Activated CD4-positive, alpha-beta T cell treated with anti-CD3 and anti-CD28 coated beads for 1 hour (primary cell): ENCODE data around the gene CRADD.
"Not testable (repeated sequence)": the region's sequence is repeated elsewhere in the genome, so short reads cannot be mapped to it uniquely, and the experiment has no call there.

Experiments
- DNase-seq: peaks from one replicate; pipeline ENCODE4 v3.0.0-alpha.2; 2020

Gene CRADD

DNA sequence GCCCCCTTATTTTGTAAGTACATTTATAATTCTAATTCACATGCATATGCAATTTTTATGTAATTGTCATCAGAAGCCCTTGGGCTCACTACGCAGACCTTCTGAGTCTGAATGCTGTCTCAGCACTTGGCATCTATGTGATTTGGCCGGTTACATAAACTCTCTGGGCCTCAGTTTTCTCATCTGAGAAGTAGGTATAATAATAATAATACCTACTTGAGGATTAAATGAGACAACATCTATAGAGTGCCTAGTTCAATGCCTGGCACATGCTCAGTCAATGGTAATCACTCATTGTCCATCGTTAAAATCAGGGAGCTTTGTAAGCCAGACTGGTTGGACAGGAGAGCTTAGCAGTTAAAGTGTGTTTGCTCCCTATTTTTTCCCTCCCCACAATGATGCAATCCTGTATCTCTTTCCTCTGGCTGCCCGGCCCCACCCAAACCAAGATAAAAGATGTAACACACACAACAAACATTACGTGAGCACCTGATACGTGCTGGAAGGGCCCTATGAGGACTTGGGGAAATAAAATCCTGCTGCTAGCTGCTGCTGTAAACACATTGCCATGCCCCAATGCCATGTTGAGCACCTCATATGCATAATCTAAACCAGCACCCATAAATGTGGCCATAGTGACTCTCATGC lies 235.0 kb downstream of the CRADD start:
- no peak for DNase-seq

DNA sequence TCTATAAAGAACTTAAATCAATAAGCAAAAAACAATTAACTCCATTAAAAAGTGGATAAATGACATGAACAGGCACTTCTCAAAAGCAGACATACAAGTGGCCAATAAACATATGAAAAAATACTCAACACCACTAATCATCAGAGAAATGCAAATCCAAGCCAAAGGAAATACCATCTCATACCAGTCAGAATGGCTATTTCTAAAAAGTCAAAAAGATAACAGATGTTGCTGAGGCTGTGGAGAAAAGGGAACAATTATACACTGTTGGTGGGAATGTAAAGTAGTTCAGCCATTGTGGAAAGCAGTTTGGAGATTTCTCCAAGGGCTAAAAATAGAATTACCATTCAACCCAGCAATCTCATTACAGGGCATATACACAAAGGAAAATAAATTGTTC lies 236.7 kb downstream of the CRADD start:
- no peak for DNase-seq

DNA sequence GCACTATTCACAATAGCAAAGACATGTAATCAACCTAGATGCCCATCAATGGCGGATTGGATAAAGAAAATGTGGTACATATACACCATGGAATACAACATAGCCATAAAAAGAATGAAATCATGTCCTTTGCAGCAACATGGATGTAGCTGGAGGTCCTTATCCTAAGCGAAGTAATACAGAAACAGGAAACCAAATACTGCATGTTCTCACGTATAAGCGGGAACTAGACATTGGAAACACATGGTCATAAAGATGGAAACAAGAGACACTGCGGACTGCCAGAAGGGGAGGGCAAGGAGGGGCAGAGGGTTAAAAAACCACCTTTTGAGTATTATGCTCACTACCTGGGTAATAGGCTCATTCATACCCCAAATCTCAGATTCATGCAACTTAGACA lies 237.1 kb downstream of the CRADD start:
- DNase-seq = no peak

DNA sequence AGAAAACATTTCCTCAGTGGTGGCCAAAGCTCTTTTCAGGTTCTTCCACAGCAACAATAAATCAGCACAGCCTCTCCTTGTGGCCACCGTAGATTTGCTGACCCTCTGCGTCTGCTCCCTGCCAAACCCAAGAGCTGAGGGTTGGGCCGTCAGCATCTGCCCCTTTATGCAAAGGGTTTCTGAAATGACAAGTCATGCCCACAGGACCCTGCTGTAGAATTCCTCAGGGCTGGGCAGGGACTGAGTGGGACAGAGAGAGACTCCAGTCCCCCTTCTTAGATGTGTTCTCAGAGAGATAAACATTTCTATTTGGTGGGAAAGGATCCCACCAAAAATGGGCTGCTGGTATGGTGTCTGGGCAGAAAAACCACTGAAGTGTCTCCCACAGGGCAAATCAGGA lies 238.2 kb downstream of the CRADD start:
- no peak for DNase-seq

DNA sequence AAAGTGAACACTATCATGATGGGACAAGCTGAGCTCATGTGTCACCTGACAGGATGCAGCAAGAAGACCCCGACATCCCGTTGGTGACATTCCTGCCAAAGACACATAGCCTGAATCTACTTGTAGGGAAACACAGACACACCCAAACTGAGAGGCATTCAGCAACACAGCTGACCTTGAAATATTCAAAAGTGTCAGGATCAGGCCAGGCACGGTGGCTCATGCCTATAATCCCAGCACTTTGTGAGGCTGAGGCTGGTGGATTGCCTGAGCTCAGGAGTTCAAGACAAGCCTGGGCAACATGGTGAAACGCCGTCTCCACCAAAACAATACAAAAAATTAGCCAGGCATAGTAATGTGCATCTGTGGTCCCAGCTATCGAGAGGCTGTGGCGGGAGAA lies 239.2 kb downstream of the CRADD start:
- DNase-seq = no peak

DNA sequence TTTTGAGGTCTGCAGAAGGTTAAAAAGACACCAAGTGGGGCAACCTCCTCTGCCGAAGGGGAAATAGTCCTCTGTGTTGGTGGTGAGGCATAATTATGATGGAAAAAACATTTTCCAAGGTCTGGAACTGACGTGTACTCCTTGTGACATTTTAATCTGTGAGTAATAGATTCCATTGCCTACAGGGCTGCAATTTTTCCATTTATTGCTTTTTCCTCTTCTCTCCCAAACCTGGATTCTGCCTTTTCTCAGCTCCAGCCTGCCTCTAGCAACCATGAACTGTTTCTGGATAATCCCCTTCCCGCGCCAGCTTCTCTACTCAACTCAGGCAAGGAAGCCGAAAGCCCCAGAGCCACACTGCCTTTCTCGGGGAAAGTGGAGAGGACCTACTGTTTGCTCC lies 241.1 kb downstream of the CRADD start:
- no peak for DNase-seq

DNA sequence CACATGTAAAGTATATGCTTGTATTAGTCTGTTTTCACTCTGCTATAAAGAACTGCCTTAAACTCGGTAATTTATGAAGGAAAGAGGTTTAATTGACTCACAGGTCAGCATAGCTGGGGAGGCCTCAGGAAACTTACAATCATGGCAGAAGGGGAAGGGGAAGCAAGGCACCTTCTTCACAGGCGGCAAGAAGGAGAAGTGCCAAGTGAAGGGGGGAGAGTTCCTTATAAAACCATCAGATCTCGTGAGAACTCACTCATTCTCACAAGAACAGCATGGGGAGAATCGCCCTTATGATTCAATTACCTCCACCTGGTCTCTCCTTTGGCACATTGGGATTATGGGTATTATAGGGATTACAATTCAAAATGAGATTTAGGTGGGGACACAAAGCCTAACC lies 241.7 kb downstream of the CRADD start:
- no peak for DNase-seq

DNA sequence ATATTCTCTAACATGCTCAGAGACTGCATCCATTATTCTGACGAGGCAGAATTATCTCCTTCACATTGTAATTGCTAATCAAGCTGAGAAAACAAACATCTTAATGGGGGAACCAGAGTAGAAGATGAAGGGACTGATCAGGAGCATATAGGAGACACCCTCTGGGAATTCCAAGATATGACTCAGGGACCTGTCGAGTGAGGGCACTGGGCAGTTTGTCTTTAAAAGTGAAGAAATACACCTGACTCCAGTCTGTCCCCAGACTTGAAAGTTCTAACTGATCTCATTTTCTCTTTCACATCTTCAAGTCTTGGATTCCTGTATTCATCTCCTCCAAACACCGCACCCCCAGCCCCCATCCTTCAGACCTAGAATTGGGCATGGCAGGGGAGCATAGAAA lies 244.3 kb downstream of the CRADD start:
- DNase-seq = no peak

DNA sequence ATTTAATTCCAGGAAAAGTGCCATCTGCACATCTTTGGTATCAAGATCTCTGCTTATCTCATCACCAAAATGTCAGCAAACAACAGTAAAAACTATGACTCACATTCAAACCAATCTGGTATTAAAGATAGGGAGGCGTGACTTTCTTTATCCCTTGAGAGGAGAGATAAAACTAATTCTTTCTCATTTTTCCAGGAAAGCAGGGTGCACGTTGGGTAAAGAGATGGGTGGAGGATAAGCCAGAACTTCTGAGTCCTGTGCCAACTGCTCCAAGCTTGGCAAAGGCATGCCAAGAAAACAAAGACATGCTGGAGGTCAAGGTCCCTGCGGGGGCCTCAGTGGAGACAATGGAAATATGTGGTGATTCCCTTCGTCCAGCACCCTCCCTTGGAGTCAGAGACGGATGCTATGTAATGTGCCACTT lies 245.4 kb downstream of the CRADD start:
- no peak for DNase-seq

DNA sequence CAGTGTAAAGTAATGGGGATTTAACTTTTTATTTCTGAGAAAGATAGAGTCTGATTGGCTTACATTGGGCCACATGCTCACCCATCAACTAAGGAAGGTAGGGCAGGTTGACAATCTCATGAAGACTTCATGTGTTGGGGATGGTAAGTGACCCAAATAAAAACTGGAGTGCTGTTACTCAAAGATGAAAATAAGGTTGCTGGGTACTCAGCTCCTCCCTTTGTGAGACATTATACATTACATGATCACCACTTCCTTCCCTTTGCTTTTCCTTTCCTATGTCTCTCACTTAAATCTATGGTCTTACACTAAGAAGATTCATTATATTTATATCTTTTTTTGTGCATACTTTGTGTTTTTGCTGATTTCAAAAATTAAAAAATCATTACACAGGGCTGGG lies 247.2 kb downstream of the CRADD start:
- DNase-seq = no peak

DNA sequence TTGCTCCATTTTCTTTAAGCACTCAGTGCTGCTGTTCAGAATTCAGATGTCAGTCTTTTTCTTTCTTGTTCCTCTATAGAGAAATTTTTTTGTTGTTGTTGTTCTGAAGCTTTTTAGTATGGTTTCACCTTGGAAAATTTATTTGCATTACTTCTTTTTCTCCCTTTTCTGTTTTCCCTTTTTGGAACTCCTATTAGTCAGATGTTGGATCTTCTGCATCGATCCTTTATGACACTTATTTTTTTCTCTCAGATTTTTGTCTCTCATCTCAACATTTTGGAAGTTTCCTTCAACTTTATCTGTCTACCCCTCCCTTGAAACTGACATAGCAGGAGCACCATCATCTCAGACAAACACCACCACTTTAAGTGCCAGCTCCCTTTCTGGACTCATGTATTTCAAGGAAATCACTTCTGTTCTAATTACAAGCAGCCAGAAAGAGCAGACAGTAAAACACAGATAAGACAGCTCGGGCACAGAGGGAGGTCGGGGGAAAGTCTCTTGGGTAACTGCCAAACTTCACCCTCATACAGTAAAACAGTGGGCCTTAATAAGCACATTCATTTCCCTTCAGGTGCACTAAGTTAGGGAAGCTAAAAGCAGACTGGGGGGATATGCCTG lies 248.5 kb downstream of the CRADD start:
- no peak for DNase-seq

DNA sequence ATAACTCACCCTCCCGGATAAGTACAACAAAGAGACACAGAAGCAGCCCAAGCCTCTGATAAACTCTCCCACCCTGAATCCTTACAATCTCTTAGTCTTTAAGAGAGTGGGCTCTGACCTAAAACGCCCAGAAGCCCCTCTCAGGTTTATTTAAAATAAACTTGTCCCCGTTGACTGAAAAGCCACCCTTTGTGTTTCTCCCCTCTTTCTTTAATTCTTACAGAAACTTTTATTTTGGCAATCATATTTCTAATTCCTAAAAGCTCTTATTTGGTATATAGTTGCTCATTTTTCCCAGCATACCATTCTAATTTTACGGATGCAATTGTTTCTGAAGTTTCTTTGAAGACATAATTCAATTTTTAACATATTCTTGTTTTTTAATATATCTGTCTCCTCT lies 249.1 kb downstream of the CRADD start:
- no peak for DNase-seq

DNA sequence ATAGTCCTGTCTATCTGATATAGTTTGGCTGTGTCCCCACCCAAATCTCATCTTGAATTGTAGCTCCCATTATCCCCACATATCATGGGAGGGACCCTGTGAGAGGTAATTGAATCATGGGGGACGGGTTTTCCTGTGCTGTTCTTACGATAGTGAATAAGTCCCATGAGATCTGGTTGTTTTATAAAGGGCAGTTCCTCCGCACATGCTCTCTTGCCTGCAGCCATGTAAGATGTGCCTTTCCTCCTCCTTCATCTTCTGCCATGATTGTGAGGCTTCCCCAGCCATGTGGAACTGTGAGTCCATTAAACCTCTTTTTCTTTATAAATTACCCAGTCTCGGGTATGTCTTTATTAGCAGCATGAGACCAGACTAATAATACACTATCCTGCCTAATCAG lies 251.9 kb downstream of the CRADD start:
- DNase-seq = not testable (repeated sequence)

DNA sequence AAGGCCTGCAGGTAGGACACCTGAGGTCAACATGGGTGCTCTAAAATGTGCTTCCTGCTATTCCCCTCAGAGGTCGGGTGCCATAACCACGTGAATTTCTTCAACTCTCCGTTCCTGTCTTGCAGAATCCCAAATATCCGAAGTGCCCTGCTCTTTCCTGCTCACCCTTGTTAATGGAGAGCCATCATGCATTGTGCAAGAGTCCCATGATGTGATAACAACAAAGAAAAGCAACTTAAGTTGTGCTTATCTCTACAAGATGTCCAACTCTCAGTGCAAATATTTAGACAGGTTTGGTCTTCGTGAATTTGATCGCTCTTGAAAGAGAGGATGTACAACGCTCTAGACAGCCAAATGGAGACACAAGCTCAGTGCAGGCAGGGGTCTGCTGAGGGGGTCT lies 260.6 kb downstream of the CRADD start:
- no peak for DNase-seq

DNA sequence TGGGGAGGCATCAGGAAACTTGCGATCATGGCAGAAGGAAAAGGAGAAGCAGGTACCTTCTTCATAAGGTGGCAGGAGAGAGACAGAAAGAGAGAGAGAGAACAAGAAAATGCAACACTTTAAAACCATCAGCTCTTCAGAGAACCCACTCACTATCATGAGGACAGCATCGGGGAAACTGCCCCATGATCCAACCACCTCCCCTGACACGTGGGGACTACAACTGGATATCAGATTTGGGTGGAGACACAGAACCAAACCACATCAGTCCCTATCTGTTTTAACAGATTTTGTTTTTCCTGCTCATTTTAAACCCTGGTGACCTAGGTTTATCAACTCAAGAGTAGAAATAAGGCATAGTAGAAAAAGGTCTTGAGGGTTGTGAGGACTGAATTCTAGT lies 261.1 kb downstream of the CRADD start:
- no peak for DNase-seq

DNA sequence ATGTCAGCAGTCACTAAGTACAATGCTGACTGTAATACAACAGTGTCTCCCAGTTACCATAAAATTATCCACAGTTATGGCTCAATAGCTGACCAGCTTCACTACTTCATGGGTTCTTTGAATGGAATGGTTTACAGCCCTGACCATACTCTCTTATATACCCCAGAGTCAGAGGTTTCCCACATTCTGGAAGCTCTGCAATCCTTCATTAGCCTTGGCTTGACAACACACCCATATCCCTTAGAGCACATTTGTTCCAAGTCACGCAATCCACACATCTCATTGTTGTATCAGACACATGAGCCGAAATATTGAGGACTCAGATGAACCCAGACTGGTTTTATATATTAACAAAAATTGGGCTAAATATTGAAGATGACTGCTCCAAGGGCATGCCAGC lies 261.8 kb downstream of the CRADD start:
- DNase-seq = no peak

DNA sequence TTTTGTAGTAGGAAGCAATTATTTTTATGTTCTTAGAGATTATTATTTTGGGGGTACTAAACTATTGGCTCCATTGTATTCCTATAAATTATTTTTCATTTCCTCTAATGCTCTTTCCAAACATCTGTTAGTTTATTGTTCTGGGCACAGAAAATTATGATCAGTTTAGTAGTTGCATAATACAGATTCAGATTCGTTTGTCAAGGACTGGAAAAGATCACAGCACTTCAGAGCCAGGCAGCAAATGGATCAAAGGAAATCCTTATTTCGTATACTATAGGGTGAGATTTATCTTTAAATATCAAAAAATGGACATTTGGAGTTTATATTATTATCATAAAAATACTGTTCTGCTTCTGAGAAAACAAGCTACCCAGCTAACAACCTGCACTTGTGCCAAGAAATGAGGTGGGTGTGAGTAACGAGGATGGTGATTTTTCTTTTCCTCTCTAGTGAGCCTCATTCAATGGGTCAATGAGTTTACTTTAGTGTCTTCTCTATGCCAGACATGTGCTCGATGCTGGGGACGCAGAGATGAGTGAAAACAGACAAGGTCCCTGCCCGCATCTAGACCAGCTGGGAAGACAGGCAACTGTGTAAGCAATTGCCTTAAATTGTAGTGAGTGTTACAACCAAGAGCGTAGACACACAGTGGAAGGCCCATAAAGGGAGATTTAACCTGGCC lies 262.6 kb downstream of the CRADD start:
- no peak for DNase-seq

DNA sequence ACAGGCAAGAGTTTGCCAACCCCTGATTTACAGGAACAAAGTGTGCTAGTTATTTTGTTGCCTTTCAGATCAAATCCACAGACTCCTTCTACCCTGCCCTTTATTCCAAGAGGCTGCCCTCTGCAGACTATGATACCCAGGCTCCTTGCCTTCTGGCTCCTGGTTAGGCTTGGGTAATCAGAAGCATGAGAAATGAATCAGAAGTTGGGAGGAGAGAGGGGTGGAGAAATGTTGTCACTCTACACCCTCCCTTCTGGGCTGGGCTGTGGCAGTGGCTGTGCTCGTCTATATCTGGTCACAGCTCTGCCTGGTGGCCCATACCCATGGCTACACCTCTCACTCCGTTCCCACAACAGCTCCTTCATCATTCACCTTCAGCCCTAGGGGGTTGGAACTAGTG lies 266.6 kb downstream of the CRADD start:
- no peak for DNase-seq

DNA sequence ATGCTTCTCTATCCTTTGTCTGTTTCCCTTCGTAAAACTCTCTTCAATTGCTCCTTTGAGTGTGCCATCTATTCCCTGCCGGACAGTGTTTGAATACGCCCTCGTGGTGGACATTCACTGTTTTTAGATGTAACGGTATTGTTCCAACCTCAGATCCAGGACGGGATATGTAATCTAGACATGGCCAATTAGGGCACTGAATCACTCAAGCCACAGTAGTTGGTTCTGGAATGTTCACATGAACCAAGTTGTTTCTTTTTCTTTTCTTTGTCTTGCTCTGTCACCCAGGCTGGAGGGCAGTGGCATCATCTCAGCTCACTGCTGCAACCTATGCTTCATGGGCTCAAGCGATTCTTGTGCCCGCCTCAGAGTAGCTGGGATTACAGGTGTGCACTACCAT lies 267.0 kb downstream of the CRADD start:
- DNase-seq = no peak
